Thyroid gland (tissue), 4 donors: ENCODE data around the gene CD46.

Experiments
- POLR2A ChIP-seq, 2 donors: fragments of 450-650 bp; IDR thresholded peaks; one replicate each; pipeline ENCODE4 v1.6.1; 2017; ENCODE audit warnings: antibody characterized with exemption in 2 of 2, mild to moderate bottlenecking in 2 of 2, moderate library complexity in 1 of 2
- TF ChIP-seq, protein P1 (sequence below), 6 experiments: fragments of 200-600 bp in 3 of 6; fragments of 450-650 bp in 3 of 6; sonication (generic) in 3 of 6; IDR thresholded peaks; one replicate each; pipeline ENCODE4 v1.5.1; 2016 to 2019; ENCODE audit warnings: antibody characterized with exemption in 6 of 6, mild to moderate bottlenecking in 2 of 6, inconsistent platforms in 1 of 6, moderate library complexity in 1 of 6

DNA sequence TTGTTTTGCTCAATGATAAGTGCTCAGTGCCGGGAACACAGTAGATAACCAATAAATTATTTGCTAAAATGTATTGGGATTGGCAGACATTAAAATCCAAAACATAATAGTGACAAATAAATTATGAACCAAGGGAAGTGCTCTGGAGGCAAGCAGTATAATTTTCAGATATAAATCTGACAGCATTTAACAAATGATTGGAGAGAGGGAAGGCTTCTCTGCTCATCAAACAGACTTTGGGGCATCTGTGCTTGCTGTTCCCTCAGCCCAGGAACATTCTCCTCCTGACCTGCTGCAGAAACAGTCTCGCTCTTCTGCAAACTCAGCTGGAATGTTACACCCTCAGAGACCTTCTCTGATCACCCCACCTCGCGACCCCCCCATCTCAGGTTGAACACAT is 2.2 kb downstream of the CD46 start:
- TF ChIP-seq, protein P1, sequence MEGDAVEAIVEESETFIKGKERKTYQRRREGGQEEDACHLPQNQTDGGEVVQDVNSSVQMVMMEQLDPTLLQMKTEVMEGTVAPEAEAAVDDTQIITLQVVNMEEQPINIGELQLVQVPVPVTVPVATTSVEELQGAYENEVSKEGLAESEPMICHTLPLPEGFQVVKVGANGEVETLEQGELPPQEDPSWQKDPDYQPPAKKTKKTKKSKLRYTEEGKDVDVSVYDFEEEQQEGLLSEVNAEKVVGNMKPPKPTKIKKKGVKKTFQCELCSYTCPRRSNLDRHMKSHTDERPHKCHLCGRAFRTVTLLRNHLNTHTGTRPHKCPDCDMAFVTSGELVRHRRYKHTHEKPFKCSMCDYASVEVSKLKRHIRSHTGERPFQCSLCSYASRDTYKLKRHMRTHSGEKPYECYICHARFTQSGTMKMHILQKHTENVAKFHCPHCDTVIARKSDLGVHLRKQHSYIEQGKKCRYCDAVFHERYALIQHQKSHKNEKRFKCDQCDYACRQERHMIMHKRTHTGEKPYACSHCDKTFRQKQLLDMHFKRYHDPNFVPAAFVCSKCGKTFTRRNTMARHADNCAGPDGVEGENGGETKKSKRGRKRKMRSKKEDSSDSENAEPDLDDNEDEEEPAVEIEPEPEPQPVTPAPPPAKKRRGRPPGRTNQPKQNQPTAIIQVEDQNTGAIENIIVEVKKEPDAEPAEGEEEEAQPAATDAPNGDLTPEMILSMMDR (IDR thresholded peaks at IDR 0.05), result no peak
- no peak for TF ChIP-seq POLR2A (IDR thresholded peaks at IDR 0.05)
